Muscle layer of colon (tissue), 2 donors: Measurements from ENCODE around the gene ARHGEF38.

Source experiments
- H3K27ac ChIP-seq: one replicate; pipeline ENCODE4 v1.7.0; 2013; ENCODE audit warnings: low read depth, mild to moderate bottlenecking, low read length, moderate library complexity
- H3K27me3 ChIP-seq, 2 donors: one replicate each; pipeline ENCODE4 v1.7.0; 2013; ENCODE audit warnings: low read length in 2 of 2, mild to moderate bottlenecking in 2 of 2; ENCODE audit not compliant: insufficient read depth in 2 of 2, control insufficient read depth in 1 of 2
- H3K36me3 ChIP-seq: one replicate; pipeline ENCODE4 v1.7.0; 2013; ENCODE audit warnings: mild to moderate bottlenecking, low read length; ENCODE audit not compliant: insufficient read depth
- H3K4me1 ChIP-seq: one replicate; pipeline ENCODE4 v1.7.0; 2013; ENCODE audit warnings: mild to moderate bottlenecking, low read length; ENCODE audit not compliant: insufficient read depth
- H3K4me3 ChIP-seq, 2 donors: one replicate each; pipeline ENCODE4 v1.7.0; 2013; ENCODE audit warnings: low read length in 2 of 2, low read depth in 1 of 2, mild to moderate bottlenecking in 1 of 2, moderate library complexity in 1 of 2
- H3K9ac ChIP-seq: one replicate; pipeline ENCODE4 v1.7.0; 2013; ENCODE audit warnings: low read length
- H3K9me3 ChIP-seq: one replicate; pipeline ENCODE4 v1.7.0; 2013; ENCODE audit warnings: mild to moderate bottlenecking, low read length
- donor health status: abdominal sarcoma.
- donor health status: Adenocarcinoma of cecum.

The ARHGEF38 gene

DNA sequence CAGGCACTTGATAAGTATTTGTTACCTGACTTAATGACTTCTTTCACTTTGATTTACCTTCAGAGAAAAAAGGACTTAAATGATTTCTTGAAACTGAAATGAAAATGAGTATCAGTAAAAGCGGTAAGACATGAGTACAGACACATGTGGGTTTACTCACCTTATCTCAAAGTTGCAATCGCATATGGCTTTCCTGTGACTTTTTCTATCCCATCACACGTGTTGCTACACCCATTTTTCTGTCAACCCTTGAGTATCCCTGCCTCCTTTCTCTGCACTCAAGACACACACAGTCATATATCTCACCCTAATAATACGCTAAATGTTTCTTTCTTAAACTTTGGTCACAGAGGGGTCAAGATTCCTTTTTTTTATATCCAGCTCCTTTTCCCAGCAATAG is 11.0 kb upstream of the ARHGEF38 start:
- Histone ChIP-seq H3K27ac (no peak overlapping the region), H3K4me1 (no peaks in the 10 kb centered on the region), H3K9me3 (no peaks in the 10 kb centered on the region), H3K36me3 (no peaks in the 10 kb centered on the region), H3K9ac (no peak overlapping the region), H3K4me3 (no peak overlapping the region), H3K27me3 (no peaks in the 10 kb centered on the region)

DNA sequence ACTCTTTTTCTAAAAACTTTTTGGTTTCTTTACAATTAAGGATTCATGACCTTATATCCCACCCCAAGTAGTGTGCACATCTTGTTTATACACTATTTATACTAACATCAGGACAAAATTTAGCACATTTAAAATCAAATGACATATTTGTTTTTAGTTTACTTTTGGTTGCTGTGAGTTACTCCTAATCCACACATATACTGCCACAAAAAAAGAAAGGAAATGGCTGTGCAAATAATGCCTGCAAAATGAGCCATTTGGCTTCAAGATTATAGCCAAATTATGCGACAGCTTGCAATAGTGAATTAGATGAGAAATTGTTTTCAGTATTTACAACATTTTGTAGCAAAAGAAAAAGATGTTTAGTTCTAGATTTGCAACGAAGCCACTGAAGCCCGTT is 10.4 kb upstream of the ARHGEF38 start:
- Histone ChIP-seq H3K27ac (no peak overlapping the region), H3K9me3 (no peaks in the 10 kb centered on the region), H3K4me1 (no peaks in the 10 kb centered on the region), H3K4me3 (no peak overlapping the region), H3K36me3 (no peaks in the 10 kb centered on the region), H3K27me3 (no peaks in the 10 kb centered on the region), H3K9ac (no peak overlapping the region)

- no peak overlapping the region for H3K9ac ChIP-seq
- no peaks in the 10 kb centered on the region for H3K9me3 ChIP-seq
- H3K4me1 ChIP-seq: no peaks in the 10 kb centered on the region
- no peaks in the 10 kb centered on the region for H3K27me3 ChIP-seq
- H3K4me3 ChIP-seq: no peak overlapping the region
- H3K27ac ChIP-seq: no peak overlapping the region
- H3K36me3 ChIP-seq: no peaks in the 10 kb centered on the region
Observed at GRCh38 chr4:105543346-105543745, 9.1 kb upstream of the ARHGEF38 start.

DNA sequence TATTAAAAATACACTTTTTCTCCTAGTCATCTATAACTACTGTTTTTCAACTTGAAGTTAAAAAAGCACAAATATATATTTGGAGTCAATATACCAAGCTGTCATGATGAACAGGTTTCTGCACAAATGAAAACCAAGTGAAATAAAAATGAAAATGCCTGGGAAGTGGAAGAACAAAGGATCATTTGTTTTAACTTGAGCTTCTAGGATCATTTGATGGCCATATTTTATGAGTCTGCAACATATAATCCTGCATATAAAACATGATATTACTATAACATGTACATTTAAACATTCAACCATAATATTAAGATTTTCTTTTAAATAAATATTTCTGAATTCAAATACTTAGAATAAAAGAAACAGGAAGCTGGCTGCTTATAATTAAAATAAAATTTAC is 8.5 kb upstream of the ARHGEF38 start:
- Histone ChIP-seq H3K27me3 (no peaks in the 10 kb centered on the region), H3K4me3 (no peak overlapping the region), H3K9me3 (no peaks in the 10 kb centered on the region), H3K4me1 (no peaks in the 10 kb centered on the region), H3K27ac (no peak overlapping the region), H3K36me3 (no peaks in the 10 kb centered on the region), H3K9ac (no peak overlapping the region)

- H3K4me1 ChIP-seq: no peaks in the 10 kb centered on the region
- no peaks in the 10 kb centered on the region for H3K9me3 ChIP-seq
- no peak overlapping the region for H3K9ac ChIP-seq
- H3K27ac ChIP-seq: no peak overlapping the region
- no peak overlapping the region for H3K4me3 ChIP-seq
- no peaks in the 10 kb centered on the region for H3K36me3 ChIP-seq
- H3K27me3 ChIP-seq: no peaks in the 10 kb centered on the region
Observed at GRCh38 chr4:105544520-105545286, 7.7 kb upstream of the ARHGEF38 start.

DNA sequence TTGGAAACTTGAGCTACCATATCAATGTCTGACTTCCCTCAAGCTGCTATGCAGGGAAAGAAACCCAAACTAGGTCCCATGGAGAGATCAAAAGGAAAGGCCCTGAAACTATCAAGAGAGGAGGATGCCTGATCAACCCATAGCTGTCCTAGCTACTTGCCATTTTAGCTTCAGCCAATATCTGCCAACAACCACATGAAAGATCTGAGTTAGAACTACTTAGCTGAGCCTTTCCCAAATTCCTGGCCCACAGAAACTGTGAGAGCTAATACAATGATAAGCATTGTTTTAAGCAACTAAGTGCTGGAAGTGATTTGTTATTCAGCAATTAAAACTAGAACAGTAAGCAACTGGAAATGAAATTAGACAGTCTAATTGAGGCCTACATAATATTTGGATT is 6.3 kb upstream of the ARHGEF38 start:
- no peak overlapping the region for H3K9ac ChIP-seq
- H3K27me3 ChIP-seq: no peaks in the 10 kb centered on the region
- H3K9me3 ChIP-seq: no peaks in the 10 kb centered on the region
- no peak overlapping the region for H3K4me3 ChIP-seq
- no peaks in the 10 kb centered on the region for H3K4me1 ChIP-seq
- H3K36me3 ChIP-seq: no peaks in the 10 kb centered on the region
- H3K27ac ChIP-seq: no peak overlapping the region

GRCh38 chr4:105547769-105548168 is 4.7 kb upstream of the ARHGEF38 start:
- no peaks in the 10 kb centered on the region for H3K27me3 ChIP-seq
- H3K36me3 ChIP-seq: no peaks in the 10 kb centered on the region
- no peak overlapping the region for H3K27ac ChIP-seq
- H3K9ac ChIP-seq: no peak overlapping the region
- H3K4me3 ChIP-seq: no peak overlapping the region
- no peaks in the 10 kb centered on the region for H3K4me1 ChIP-seq
- H3K9me3 ChIP-seq: no peaks in the 10 kb centered on the region

DNA sequence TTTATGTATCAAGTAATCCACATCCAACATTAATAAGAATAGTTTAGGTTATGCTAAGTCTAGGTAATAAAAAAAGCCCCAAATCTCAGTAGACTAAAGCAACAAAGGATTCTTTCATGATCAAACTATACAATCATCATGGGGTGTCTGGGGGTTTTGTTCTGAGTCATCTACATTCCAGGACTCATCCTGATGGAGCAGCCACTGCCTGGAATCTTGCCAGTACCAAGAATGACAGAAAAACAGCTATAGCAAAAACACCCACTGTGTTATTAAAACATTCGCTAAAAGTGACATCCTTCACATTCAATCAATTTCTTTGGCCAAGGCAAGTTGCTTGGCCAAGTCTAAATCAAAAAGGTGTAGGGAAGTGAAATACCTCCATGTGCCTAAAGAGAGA is 3.9 kb upstream of the ARHGEF38 start:
- Histone ChIP-seq H3K27ac (no peak overlapping the region), H3K4me1 (no peaks in the 10 kb centered on the region), H3K9me3 (no peaks in the 10 kb centered on the region), H3K36me3 (no peaks in the 10 kb centered on the region), H3K27me3 (no peaks in the 10 kb centered on the region), H3K4me3 (no peak overlapping the region), H3K9ac (no peak overlapping the region)

- no peak overlapping the region for H3K4me3 ChIP-seq
- no peaks in the 10 kb centered on the region for H3K27me3 ChIP-seq
- H3K9ac ChIP-seq: no peak overlapping the region
- no peaks in the 10 kb centered on the region for H3K4me1 ChIP-seq
- no peaks in the 10 kb centered on the region for H3K9me3 ChIP-seq
- no peaks in the 10 kb centered on the region for H3K36me3 ChIP-seq
- H3K27ac ChIP-seq: no peak overlapping the region
Observed at GRCh38 chr4:105550641-105551040, 1.8 kb upstream of the ARHGEF38 start.

- Histone ChIP-seq H3K27ac (no peak overlapping the region), H3K27me3 (no peaks in the 10 kb centered on the region), H3K9me3 (no peaks in the 10 kb centered on the region), H3K4me3 (no peak overlapping the region), H3K9ac (no peak overlapping the region), H3K36me3 (no peaks in the 10 kb centered on the region), H3K4me1 (no peaks in the 10 kb centered on the region)
Observed at GRCh38 chr4:105555409-105555808, 3.0 kb downstream of the ARHGEF38 start.

DNA sequence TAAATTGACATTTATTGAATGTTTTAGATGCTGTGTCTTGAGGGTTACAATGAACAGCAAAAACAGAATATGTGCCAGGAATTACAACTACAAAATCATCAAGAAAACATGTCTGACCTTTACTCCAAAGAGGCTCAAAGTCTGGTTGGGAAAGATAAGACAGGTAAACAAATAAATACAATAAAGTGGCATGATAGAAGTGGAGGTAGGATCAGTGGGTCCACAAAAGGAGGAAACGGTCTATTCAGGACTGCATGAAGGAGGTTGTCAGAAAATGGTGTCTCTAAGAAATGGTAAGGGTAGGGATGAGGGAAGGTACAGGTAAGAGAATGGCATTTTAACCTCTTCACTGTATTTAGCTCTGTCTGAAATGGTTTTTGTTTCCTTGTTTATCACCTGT is 3.8 kb downstream of the ARHGEF38 start:
- Histone ChIP-seq H3K9ac (no peak overlapping the region), H3K4me1 (no peaks in the 10 kb centered on the region), H3K4me3 (no peak overlapping the region), H3K36me3 (no peaks in the 10 kb centered on the region), H3K9me3 (no peaks in the 10 kb centered on the region), H3K27ac (no peak overlapping the region), H3K27me3 (no peaks in the 10 kb centered on the region)

GRCh38 chr4:105558277-105558676 is 5.9 kb downstream of the ARHGEF38 start:
- Histone ChIP-seq H3K9ac (no peak overlapping the region), H3K36me3 (no peaks in the 10 kb centered on the region), H3K27me3 (no peaks in the 10 kb centered on the region), H3K27ac (no peak overlapping the region), H3K4me3 (no peak overlapping the region), H3K9me3 (no peaks in the 10 kb centered on the region), H3K4me1 (no peaks in the 10 kb centered on the region)
